Colonic mucosa (tissue), 4 donors: Measurements from ENCODE around the gene EML5. TPM values are rescaled to one million over a fixed set of nuclear protein-coding genes. Genes with fewer than 3 reads are reported as not detected.

Experiments used
- DNase-seq: peaks from one replicate; pipeline ENCODE4 v3.0.0-alpha.2; 2020
- H3K27ac ChIP-seq: fragments of 200-600 bp; one replicate; pipeline ENCODE4 v1.8.0; 2021
- H3K27me3 ChIP-seq: fragments of 200-600 bp; one replicate; pipeline ENCODE4 v1.8.0; 2021
- H3K36me3 ChIP-seq: fragments of 200-600 bp; one replicate; pipeline ENCODE4 v1.8.0; 2021
- H3K4me1 ChIP-seq: fragments of 200-600 bp; one replicate; pipeline ENCODE4 v1.8.0; 2021; ENCODE audit warnings: mild to moderate bottlenecking
- H3K4me3 ChIP-seq: fragments of 200-600 bp; one replicate; pipeline ENCODE4 v1.8.0; 2021
- H3K9ac ChIP-seq, 2 donors: one replicate each; pipeline ENCODE4 v1.7.0; 2013; ENCODE audit warnings: control low read depth in 2 of 2, low read depth in 2 of 2, low read length in 2 of 2
- H3K9me3 ChIP-seq: fragments of 200-600 bp; one replicate; pipeline ENCODE4 v1.8.0; 2021
- intact Hi-C: fragments of 100-400 bp; cut with DNase I; formaldehyde crosslinking; loops from one replicate; pipeline ENCODE4 v1.14.1; 2022
- total RNA-seq, 2 donors: library from RNA; stranded (reverse); fragmentation: NEBNext Ultra II Directional in 1 of 2; extraction: Animal tissue kit (Norgen Biotek cat#: 25700) in 1 of 2; gene quantifications; one replicate each; pipeline ENCODE4 v1.2.1, GENCODE V29; 2021
- TF ChIP-seq, protein P1 (sequence below): fragments of 200-600 bp; IDR thresholded peaks from one replicate; pipeline ENCODE4 v1.8.0; 2022; ENCODE audit warnings: antibody characterized with exemption, mild to moderate bottlenecking
- donor health status: healthy.
- donor health status: DM: no; HTN: no; CAD: no.
- donor health status: DM: no; HTN: no; CAD: no.

EML5 gene
- total RNA-seq, 2 donors from 2014 or later, result 0.93 to 1.2 TPM

GRCh38 chr14:88639221-88639620, 153.5 kb downstream of the EML5 start:
- Histone ChIP-seq H3K9me3 (no peaks in the 10 kb centered on the region), H3K4me1 (no peaks in the 10 kb centered on the region), H3K4me3 (no peak overlapping the region), H3K27me3 (no peaks in the 10 kb centered on the region), H3K9ac (no peak overlapping the region), H3K27ac (no peak overlapping the region), H3K36me3 (no peaks in the 10 kb centered on the region)
- no peak for DNase-seq
- intact Hi-C loops, result no loop called here
- TF ChIP-seq, protein P1, sequence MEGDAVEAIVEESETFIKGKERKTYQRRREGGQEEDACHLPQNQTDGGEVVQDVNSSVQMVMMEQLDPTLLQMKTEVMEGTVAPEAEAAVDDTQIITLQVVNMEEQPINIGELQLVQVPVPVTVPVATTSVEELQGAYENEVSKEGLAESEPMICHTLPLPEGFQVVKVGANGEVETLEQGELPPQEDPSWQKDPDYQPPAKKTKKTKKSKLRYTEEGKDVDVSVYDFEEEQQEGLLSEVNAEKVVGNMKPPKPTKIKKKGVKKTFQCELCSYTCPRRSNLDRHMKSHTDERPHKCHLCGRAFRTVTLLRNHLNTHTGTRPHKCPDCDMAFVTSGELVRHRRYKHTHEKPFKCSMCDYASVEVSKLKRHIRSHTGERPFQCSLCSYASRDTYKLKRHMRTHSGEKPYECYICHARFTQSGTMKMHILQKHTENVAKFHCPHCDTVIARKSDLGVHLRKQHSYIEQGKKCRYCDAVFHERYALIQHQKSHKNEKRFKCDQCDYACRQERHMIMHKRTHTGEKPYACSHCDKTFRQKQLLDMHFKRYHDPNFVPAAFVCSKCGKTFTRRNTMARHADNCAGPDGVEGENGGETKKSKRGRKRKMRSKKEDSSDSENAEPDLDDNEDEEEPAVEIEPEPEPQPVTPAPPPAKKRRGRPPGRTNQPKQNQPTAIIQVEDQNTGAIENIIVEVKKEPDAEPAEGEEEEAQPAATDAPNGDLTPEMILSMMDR, result no peak

GRCh38 chr14:88632512-88632911, 160.2 kb downstream of the EML5 start:
- H3K27ac ChIP-seq, result no peak overlapping the region
- no peak for DNase-seq
- no peaks in the 10 kb centered on the region for H3K4me1 ChIP-seq
- H3K9ac ChIP-seq, result no peak overlapping the region
- no peak overlapping the region for H3K4me3 ChIP-seq
- intact Hi-C loops, result no loop called here
- H3K9me3 ChIP-seq, result no peaks in the 10 kb centered on the region
- TF ChIP-seq, protein P1, result no peak
- no peaks in the 10 kb centered on the region for H3K36me3 ChIP-seq
- no peaks in the 10 kb centered on the region for H3K27me3 ChIP-seq

DNA sequence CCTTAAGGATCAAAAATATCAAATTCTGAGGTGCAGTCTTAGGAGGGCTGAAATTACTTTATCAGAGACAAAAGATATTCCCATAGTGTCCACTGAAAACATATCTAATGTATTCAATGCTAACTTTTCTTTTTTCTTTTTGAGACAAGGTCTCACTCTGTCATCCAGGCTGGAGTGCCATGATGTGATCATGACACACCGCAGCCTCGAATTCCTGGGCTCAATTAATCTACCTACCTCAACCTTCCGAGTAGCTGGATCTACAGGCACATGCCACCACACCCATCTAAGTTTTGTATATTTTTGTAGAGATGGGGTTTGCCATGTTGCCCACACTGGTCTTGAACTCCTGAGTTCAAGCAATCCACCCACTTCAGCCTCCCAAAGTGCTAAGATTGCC, 161.7 kb downstream of the EML5 start:
- H3K4me3 ChIP-seq, result no peak overlapping the region
- no peaks in the 10 kb centered on the region for H3K27me3 ChIP-seq
- DNase-seq, result no peak
- intact Hi-C loops, result no loop called here
- H3K36me3 ChIP-seq, result no peaks in the 10 kb centered on the region
- TF ChIP-seq, protein P1, result no peak
- H3K27ac ChIP-seq, result no peak overlapping the region
- no peaks in the 10 kb centered on the region for H3K9me3 ChIP-seq
- H3K4me1 ChIP-seq, result no peaks in the 10 kb centered on the region
- H3K9ac ChIP-seq, result no peak overlapping the region

- intact Hi-C loops, result no loop called here
- Histone ChIP-seq H3K36me3 (no peaks in the 10 kb centered on the region), H3K27ac (no peak overlapping the region), H3K27me3 (no peaks in the 10 kb centered on the region), H3K4me3 (no peak overlapping the region), H3K4me1 (no peaks in the 10 kb centered on the region), H3K9me3 (no peaks in the 10 kb centered on the region), H3K9ac (no peak overlapping the region)
- TF ChIP-seq, protein P1, result no peak
- DNase-seq, result no peak
These were observed 162.2 kb downstream of the EML5 start for GRCh38 chr14:88630565-88630964.

- Histone ChIP-seq H3K36me3 (no peaks in the 10 kb centered on the region), H3K4me3 (no peak overlapping the region), H3K9me3 (no peaks in the 10 kb centered on the region), H3K4me1 (no peaks in the 10 kb centered on the region), H3K9ac (no peak overlapping the region), H3K27ac (no peak overlapping the region), H3K27me3 (no peaks in the 10 kb centered on the region)
- intact Hi-C loops, result no loop called here
- DNase-seq, result no peak
- TF ChIP-seq, protein P1, result no peak
These were observed 164.3 kb downstream of the EML5 start for GRCh38 chr14:88628462-88628861.

GRCh38 chr14:88628033-88628432, 164.7 kb downstream of the EML5 start:
- intact Hi-C loops, result no loop called here
- no peak for DNase-seq
- Histone ChIP-seq H3K4me1 (no peaks in the 10 kb centered on the region), H3K27me3 (no peaks in the 10 kb centered on the region), H3K36me3 (no peaks in the 10 kb centered on the region), H3K9me3 (no peaks in the 10 kb centered on the region), H3K4me3 (no peak overlapping the region), H3K9ac (no peak overlapping the region), H3K27ac (no peak overlapping the region)
- TF ChIP-seq, protein P1, result no peak
